Adrenal gland (tissue), 5 donors: ENCODE measurements around the gene MCU.

Experiments
- CTCF ChIP-seq, 6 experiments: fragments of 450-650 bp in 4 of 6; fragments of 200-600 bp in 2 of 6; sonication (generic) in 1 of 6; IDR thresholded peaks; 1 replicate in 5 of 6; 2 replicates in 1 of 6; pipeline versions ENCODE4 v1.5.1 to v1.8.0; 2016 to 2021; ENCODE audit warnings: antibody characterized with exemption in 6 of 6, mild to moderate bottlenecking in 2 of 6, moderate library complexity in 1 of 6
- POLR2A ChIP-seq, 2 donors: fragments of 450-650 bp; IDR thresholded peaks; one replicate each; pipeline ENCODE4 v1.6.1; 2017; ENCODE audit warnings: antibody characterized with exemption in 2 of 2, mild to moderate bottlenecking in 2 of 2, moderate library complexity in 1 of 2
- donor health status: DM: no; HTN: no; CAD: no.

- no peak for TF ChIP-seq CTCF (IDR thresholded peaks at IDR 0.05)
- TF ChIP-seq POLR2A (IDR thresholded peaks at IDR 0.05): no peak
Measured at GRCh38 chr10:72756674-72757385, 64.9 kb downstream of the MCU start.
